Mononuclear cell (primary cell): ENCODE measurements around the gene IRGQ. TPM values are rescaled to one million over a fixed set of nuclear protein-coding genes. Genes with fewer than 3 reads are reported as not detected.

ENCODE experiments used
- H3K27me3 ChIP-seq: 2 replicates; pipeline ENCODE4 v1.6.0; 2011; ENCODE audit warnings: low read length, control low read depth; ENCODE audit not compliant: insufficient read depth
- H3K4me1 ChIP-seq: 2 replicates; pipeline ENCODE4 v1.5.1; 2011; ENCODE audit warnings: mild to moderate bottlenecking, low read length, control low read depth; ENCODE audit not compliant: insufficient read depth
- H3K4me3 ChIP-seq: 2 replicates; pipeline ENCODE4 v1.5.1; 2011; ENCODE audit warnings: mild to moderate bottlenecking, low read length, moderate library complexity
- H3K9me3 ChIP-seq: 2 replicates; pipeline ENCODE4 v1.5.1; 2011; ENCODE audit warnings: low read depth, mild to moderate bottlenecking, control low read depth, low read length
- total RNA-seq: library from RNA; depleted of rRNA; stranded (reverse); fragments of >200 nt; gene quantifications from one replicate; pipeline ENCODE4 v1.2.3, GENCODE V29; 2012

Gene IRGQ
- total RNA-seq, 1 donor, result 19.5 TPM

DNA sequence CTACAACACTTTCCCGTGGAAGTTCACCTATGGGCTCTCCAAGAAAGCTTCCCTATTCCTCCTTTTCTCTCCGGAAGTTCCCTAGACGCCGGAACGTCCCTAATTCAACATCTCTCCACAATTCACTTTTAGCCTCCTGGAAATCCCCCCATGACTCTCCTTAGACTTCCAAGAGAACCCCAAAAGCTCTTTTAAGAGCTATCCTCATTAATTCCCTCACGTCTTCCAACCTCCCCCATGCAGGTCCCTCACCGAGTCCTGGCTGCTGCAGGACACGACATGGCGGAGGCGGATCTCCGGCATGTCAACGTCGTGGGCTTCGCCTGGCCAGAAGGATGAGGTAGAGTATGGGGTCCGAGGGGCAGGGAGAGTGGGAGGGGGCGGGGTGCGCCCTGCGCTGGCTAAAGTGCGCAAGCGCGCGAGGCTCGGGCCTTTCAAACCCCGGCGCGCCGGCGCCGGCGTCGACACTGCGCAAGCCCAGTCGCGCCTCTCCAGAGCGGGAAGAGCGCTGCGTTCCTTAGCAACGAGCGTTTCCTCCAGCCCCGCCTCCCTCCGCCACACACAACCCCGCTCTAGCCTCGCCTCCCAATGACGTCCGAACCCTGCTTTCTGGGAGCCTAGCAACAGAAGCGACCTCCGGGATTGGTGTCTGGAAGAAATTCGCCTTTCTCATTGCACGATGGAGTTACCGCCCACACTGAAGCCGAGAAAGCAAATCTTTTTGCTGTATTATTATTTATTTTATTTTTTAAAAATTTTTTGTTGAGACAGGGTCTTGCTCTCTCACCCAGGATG is 20.6 kb downstream of the IRGQ start, which contains the start of the genes PINLYP and XRCC1:
PINLYP (plus strand) TSS at position 646 of the 795 bp plus-strand sequence. CDS start 1,391 bp downstream, outside the sequence.
XRCC1 (minus strand) TSS at position 372 of the 795 bp plus-strand sequence; CDS start at position 303, 69 bp downstream.
- no peaks in the 10 kb centered on the region for H3K27me3 ChIP-seq
- H3K4me3 ChIP-seq, result peak within 1 kb of the TSS; percentile 96

GRCh38 chr19:43574424-43575155 is 21.3 kb downstream of the IRGQ start:
- H3K27me3 ChIP-seq, result no peaks in the 10 kb centered on the region
- H3K4me1 ChIP-seq, result peaks cover 19% of the 10 kb centered on the region
- H3K4me3 ChIP-seq, result peak overlapping the region; percentile 96
- H3K9me3 ChIP-seq, result no peaks in the 10 kb centered on the region

More for the DNA sequence above, 20.6 kb downstream of the IRGQ start, which contains the start of the genes PINLYP and XRCC1:
- peaks cover 26% of the 10 kb centered on the region for H3K4me1 ChIP-seq
- no peaks in the 10 kb centered on the region for H3K9me3 ChIP-seq

DNA sequence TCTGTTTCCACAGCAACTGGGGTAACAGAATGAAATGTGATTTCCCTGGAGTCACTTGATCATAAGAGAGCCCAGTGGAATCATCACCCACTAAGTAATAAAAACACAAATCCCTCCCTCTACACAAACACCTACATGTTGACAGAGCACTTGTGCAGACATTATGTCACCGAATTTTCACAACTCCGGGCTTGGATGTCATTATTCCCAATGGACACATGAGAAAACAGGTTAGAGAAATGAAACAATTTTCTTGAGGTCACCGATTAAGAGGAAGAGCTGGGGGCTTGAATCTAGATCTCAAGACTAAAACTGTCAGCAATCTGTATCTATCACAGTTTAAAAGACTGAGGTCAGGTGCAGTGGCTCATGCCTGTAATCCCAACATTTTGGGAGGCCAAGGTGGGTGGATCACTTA is 23.8 kb downstream of the IRGQ start:
- H3K4me3 ChIP-seq, result no peak overlapping the region
- peaks cover 18% of the 10 kb centered on the region for H3K4me1 ChIP-seq
- no peaks in the 10 kb centered on the region for H3K9me3 ChIP-seq
- H3K27me3 ChIP-seq, result no peaks in the 10 kb centered on the region

DNA sequence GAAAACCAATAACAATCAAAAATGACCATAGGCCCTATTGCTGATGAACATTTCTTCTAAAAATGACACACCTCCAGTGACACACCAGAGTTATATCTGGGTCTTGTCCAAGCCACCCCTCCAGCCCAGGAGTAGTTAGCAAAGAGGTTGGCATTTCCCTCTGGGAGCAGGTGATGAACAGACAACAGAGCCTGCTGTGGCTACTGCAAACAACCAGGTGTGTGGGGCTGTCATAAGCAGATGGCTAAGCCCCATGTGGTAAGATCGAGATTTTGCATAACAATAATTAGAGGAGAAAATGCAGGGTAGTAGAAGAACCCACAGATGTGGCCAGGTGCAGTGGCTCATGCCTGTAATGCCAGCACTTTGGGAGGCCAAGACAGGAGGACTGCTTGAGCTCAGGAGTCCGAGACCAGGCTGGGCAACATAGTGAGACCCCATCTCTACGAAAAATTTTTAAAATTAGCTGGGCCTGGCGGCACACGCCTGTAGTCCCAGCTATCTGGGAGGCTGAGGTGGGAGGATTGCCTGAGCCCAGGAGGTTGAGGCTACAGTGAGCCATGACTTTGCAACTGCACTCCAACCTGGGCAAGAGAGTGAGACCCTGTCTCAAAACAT is 25.7 kb downstream of the IRGQ start:
- Histone ChIP-seq H3K9me3 (no peaks in the 10 kb centered on the region), H3K4me1 (peaks cover 10% of the 10 kb centered on the region), H3K27me3 (no peaks in the 10 kb centered on the region), H3K4me3 (no peak overlapping the region)

DNA sequence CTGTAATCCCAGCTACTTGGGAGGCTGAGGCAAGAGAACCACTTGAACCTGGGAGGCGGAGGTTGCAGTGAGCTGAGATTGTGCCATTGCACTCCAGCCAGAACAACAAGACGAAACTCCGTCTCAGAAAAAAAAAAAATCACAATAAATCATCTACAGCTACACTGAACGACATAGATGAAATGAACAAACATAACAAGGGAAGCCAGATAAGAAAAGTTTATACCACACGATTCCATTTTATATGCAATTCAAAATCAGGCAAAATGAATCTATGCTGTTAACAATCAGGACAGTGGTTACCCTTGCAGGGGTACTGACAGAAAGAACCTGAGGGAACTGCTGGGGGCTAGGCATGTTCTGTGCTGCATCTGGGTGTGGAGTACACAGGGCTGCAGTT is 26.3 kb downstream of the IRGQ start:
- Histone ChIP-seq H3K4me1 (peaks cover 7% of the 10 kb centered on the region), H3K4me3 (no peak overlapping the region), H3K27me3 (no peaks in the 10 kb centered on the region), H3K9me3 (no peaks in the 10 kb centered on the region)

DNA sequence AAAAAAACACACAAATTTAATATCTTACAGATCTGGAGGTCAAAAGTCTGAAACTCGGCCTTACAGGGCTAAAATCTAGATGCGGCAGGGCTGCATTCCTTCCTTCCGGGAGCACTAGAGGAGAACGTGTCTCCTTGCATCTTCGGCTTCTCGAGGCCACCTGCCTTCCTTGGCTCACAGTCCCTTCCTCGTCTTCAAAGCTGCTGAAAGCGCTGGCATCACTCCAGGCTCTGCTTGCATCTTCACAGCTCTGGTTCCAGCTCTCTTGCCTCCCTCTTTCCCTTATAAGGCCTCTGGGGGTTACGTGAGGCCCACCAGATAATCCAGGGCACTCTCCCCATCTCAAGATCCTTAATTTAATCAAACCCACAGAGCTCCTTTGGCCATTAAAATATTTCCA is 31.1 kb downstream of the IRGQ start:
- Histone ChIP-seq H3K4me3 (no peak overlapping the region), H3K27me3 (no peaks in the 10 kb centered on the region), H3K9me3 (no peaks in the 10 kb centered on the region), H3K4me1 (peaks cover 48% of the 10 kb centered on the region)

DNA sequence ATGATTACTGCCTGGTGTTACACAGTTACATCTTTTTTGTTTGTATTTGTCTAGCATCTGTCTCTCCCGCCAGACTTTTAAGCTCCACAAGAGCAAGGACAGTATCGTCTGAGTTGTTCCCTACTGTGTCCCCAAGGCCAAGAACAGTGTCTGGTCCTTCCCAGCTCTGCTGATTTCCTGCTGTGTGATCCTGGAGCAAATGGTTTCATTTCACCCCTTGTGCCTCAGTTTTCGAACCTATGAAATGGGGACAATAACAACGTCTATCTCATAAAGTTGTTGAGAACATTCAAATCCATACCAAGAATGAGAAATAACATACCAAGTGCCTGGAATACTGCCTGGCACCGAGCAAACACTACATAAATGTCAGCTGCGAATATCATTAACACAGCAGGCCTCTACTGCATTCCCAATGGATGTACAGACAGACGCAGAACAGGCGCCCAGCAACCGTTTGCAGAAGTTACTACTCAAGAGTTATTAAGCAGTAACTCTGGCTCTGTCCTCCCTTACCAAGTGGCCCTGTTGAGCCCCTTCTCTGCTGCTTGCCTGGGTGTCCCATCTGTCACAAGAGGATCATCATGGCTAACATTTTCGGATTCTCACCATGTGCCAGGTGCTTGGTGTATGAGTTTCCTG is 32.0 kb downstream of the IRGQ start:
- Histone ChIP-seq H3K27me3 (no peaks in the 10 kb centered on the region), H3K9me3 (no peaks in the 10 kb centered on the region), H3K4me3 (no peak overlapping the region), H3K4me1 (peaks cover 48% of the 10 kb centered on the region)

- Histone ChIP-seq H3K27me3 (no peaks in the 10 kb centered on the region), H3K4me3 (no peak overlapping the region), H3K9me3 (no peaks in the 10 kb centered on the region), H3K4me1 (peaks cover 48% of the 10 kb centered on the region)
Measured at GRCh38 chr19:43562698-43563241, 33.2 kb downstream of the IRGQ start.

DNA sequence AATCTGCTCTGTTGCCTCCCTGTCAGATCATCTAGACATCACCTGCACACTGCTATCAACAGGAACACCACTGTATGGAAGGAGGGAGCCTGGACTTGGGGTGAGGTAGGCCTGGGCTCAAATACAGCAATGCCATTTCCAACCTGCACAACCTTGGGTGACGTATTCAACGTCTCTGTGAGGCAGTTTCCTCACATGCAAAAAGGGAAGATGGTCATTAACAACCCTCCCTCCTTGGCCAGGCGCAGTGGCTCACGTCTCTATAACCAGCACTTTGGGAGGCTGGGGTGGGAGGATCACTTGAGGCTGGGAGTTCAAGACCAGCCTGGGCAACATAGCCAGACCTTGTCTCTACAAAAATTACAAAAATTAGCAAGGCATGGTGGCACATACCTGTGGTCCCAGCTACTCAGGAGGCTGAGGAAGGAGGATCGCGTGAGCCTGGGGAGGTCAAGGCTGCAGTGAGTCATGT is 33.7 kb downstream of the IRGQ start:
- H3K9me3 ChIP-seq, result no peaks in the 10 kb centered on the region
- no peak overlapping the region for H3K4me3 ChIP-seq
- peaks cover 48% of the 10 kb centered on the region for H3K4me1 ChIP-seq
- no peaks in the 10 kb centered on the region for H3K27me3 ChIP-seq

GRCh38 chr19:43561139-43561970 is 34.6 kb downstream of the IRGQ start:
- H3K4me1 ChIP-seq, result peaks cover 48% of the 10 kb centered on the region

DNA sequence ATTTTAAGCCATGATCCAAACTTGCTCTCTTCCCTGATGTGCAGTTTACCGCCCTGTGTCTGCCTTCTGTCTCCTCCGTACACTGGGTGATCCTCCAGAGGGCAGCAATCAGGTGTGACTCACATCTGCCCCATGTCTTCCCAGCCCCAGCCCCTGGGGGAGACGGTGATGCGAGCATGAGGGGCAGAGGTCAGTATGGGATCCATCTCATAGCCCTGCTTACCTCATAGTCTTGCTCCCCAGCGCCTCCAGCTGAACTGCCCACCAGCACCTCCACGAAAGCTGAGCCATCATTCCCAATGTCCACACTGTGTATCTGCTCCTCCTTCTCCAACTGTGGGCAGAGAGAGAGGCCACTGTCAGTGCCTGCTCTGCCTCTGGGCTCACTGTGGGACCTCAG is 35.2 kb downstream of the IRGQ start:
- Histone ChIP-seq H3K9me3 (no peaks in the 10 kb centered on the region), H3K4me1 (peaks cover 48% of the 10 kb centered on the region), H3K4me3 (no peak overlapping the region), H3K27me3 (no peaks in the 10 kb centered on the region)

More at GRCh38 chr19:43561139-43561970, 34.6 kb downstream of the IRGQ start:
- H3K4me3 ChIP-seq, result no peak overlapping the region
- H3K9me3 ChIP-seq, result no peaks in the 10 kb centered on the region
- H3K27me3 ChIP-seq, result no peaks in the 10 kb centered on the region

- Histone ChIP-seq H3K4me1 (peaks cover 6% of the 10 kb centered on the region), H3K9me3 (no peaks in the 10 kb centered on the region), H3K27me3 (no peaks in the 10 kb centered on the region), H3K4me3 (no peak overlapping the region)
Measured at GRCh38 chr19:43555185-43555770, 40.7 kb downstream of the IRGQ start.

GRCh38 chr19:43554317-43554895 is 41.5 kb downstream of the IRGQ start:
- no peaks in the 10 kb centered on the region for H3K9me3 ChIP-seq
- H3K4me1 ChIP-seq, result peaks cover 4% of the 10 kb centered on the region
- no peaks in the 10 kb centered on the region for H3K27me3 ChIP-seq
- H3K4me3 ChIP-seq, result no peak overlapping the region
